PC-3 (cell line): Measurements from ENCODE around the gene CHD2.

Source experiments
- EZH2 ChIP-seq: fragments of 300-600 bp; sonication (generic); IDR thresholded peaks from one replicate; pipeline ENCODE4 v1.6.1; 2017; ENCODE audit warnings: antibody characterized with exemption, mild to moderate bottlenecking, low read length; ENCODE audit not compliant: unreplicated experiment
- TF ChIP-seq, protein P1 (sequence below): fragments of 300-600 bp; sonication (generic); conservative IDR thresholded peaks from 2 replicates; pipeline ENCODE4 v1.5.1; 2017; ENCODE audit warnings: antibody characterized with exemption, low read depth, mild to moderate bottlenecking, low read length

DNA sequence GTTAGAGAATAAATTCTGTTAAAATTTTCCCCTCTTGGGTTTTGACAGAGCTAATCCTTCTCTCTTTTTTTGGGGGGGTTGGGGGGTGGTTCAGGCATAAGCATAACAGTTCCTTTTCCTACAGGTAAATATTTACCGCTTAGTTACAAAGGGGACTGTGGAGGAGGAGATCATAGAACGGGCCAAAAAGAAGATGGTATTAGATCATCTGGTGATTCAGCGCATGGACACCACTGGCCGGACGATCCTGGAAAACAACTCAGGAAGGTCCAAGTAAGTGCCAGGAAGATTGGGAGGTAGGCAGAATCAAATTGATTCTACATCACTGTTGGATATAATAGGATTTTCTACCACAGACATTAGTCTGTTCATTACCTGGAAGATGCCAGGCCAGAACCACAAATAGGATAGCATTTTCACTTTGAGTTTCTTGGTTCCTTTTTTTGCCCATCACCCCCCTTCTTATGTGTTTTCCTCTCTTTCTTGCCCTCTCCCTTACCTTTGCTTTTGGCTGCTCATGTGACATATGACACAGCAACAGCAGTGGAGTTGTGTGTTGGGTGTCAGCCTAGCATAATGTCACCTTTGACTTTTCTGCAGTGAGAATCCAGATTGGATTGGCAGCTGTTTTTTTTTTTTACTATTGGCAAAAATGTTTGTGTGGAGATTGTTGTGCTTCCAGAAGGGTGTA is 79.0 kb downstream of the CHD2 start:
- TF ChIP-seq, protein P1, sequence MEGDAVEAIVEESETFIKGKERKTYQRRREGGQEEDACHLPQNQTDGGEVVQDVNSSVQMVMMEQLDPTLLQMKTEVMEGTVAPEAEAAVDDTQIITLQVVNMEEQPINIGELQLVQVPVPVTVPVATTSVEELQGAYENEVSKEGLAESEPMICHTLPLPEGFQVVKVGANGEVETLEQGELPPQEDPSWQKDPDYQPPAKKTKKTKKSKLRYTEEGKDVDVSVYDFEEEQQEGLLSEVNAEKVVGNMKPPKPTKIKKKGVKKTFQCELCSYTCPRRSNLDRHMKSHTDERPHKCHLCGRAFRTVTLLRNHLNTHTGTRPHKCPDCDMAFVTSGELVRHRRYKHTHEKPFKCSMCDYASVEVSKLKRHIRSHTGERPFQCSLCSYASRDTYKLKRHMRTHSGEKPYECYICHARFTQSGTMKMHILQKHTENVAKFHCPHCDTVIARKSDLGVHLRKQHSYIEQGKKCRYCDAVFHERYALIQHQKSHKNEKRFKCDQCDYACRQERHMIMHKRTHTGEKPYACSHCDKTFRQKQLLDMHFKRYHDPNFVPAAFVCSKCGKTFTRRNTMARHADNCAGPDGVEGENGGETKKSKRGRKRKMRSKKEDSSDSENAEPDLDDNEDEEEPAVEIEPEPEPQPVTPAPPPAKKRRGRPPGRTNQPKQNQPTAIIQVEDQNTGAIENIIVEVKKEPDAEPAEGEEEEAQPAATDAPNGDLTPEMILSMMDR = no peak
- no peak for TF ChIP-seq EZH2
